G401.6 (cell line): Measurements from ENCODE around the gene REL.
"Not testable (repeated sequence)": the region's sequence is repeated elsewhere in the genome, so short reads cannot be mapped to it uniquely, and the experiment has no call there.

Source experiments
- FAIRE-seq: peaks from 2 replicates; lab custom pipeline; 2012; peaks lifted over from hg19 to GRCh38; lab: Jason Lieb, UNC

REL gene

GRCh38 chr2:60926741-60927552 lies 45.6 kb downstream of the REL start:
- no peak for FAIRE-seq

GRCh38 chr2:60932061-60932460 lies 50.7 kb downstream of the REL start:
- FAIRE-seq, result not testable (repeated sequence)

GRCh38 chr2:60932954-60933353 lies 51.6 kb downstream of the REL start:
- no peak for FAIRE-seq

GRCh38 chr2:60934165-60934722 lies 52.9 kb downstream of the REL start:
- no peak for FAIRE-seq

- no peak for FAIRE-seq
Observed at GRCh38 chr2:60936757-60937156, 55.4 kb downstream of the REL start.

- no peak for FAIRE-seq
Observed at GRCh38 chr2:60938301-60938700, 56.9 kb downstream of the REL start.

GRCh38 chr2:60939622-60940021 lies 58.2 kb downstream of the REL start:
- no peak for FAIRE-seq

GRCh38 chr2:60945341-60945740 lies 64.0 kb downstream of the REL start:
- no peak for FAIRE-seq

- no peak for FAIRE-seq
Observed at GRCh38 chr2:60947056-60947455, 65.7 kb downstream of the REL start.

GRCh38 chr2:60948161-60948560 lies 66.8 kb downstream of the REL start:
- no peak for FAIRE-seq

GRCh38 chr2:60948926-60949579 lies 67.7 kb downstream of the REL start:
- FAIRE-seq, result no peak

GRCh38 chr2:60954139-60954538 lies 72.8 kb downstream of the REL start:
- no peak for FAIRE-seq

GRCh38 chr2:60957224-60957623 lies 75.8 kb downstream of the REL start:
- FAIRE-seq, result no peak

- FAIRE-seq, result no peak
Observed at GRCh38 chr2:60957643-60958042, 76.3 kb downstream of the REL start.

- FAIRE-seq, result no peak
Observed at GRCh38 chr2:60958361-60958760, 77.0 kb downstream of the REL start.

GRCh38 chr2:60958800-60959199 lies 77.4 kb downstream of the REL start:
- no peak for FAIRE-seq

GRCh38 chr2:60959501-60959900 lies 78.1 kb downstream of the REL start:
- no peak for FAIRE-seq

- FAIRE-seq, result no peak
Observed at GRCh38 chr2:60960706-60961105, 79.3 kb downstream of the REL start.

GRCh38 chr2:60961457-60961856 lies 80.1 kb downstream of the REL start:
- no peak for FAIRE-seq

GRCh38 chr2:60962528-60962927 lies 81.2 kb downstream of the REL start:
- no peak for FAIRE-seq

GRCh38 chr2:60963190-60963589 lies 81.8 kb downstream of the REL start:
- no peak for FAIRE-seq

GRCh38 chr2:60964651-60965498 lies 83.5 kb downstream of the REL start:
- no peak for FAIRE-seq

GRCh38 chr2:60965499-60965785 lies 84.1 kb downstream of the REL start:
- no peak for FAIRE-seq
